Activated CD8-positive, alpha-beta memory T cell treated with anti-CD3 and anti-CD28 coated beads, Interleukin-2, amount 10 ng/mL, durations not matched to agents 7 days and 5 days (primary cell): Measurements from ENCODE around the gene SH3GLB2. TPM values are rescaled to one million over a fixed set of nuclear protein-coding genes. Genes with fewer than 3 reads are reported as not detected.
"Not testable (repeated sequence)": the region's sequence is repeated elsewhere in the genome, so short reads cannot be mapped to it uniquely, and the experiment has no call there.

Source experiments
- ATAC-seq: fragments of 150-1000 bp; cut with Tn5 transposase; one replicate; pipeline ENCODE4 v1.10.0; 2021; ENCODE audit warnings: moderate library complexity
- CTCF ChIA-PET: fragments of 350-600 bp; sonication (Branson Sonifier 250); formaldehyde crosslinking; loops from one replicate; lab custom pipeline; 2021; ENCODE audit warnings: antibody characterized with exemption; lab: Charles Lee
- DNase-seq: peaks from one replicate; pipeline ENCODE4 v3.0.0-alpha.2; 2020
- H3K27ac Mint-ChIP-seq: one replicate; pipeline ENCODE4 v1.8.0; 2021; ENCODE audit warnings: mild to moderate bottlenecking, mixed read lengths
- H3K27me3 Mint-ChIP-seq: one replicate; pipeline ENCODE4 v1.8.0; 2021; ENCODE audit warnings: mixed read lengths
- H3K36me3 Mint-ChIP-seq: one replicate; pipeline ENCODE4 v1.8.0; 2021; ENCODE audit warnings: mild to moderate bottlenecking, mixed read lengths
- H3K4me1 Mint-ChIP-seq: one replicate; pipeline ENCODE4 v1.8.0; 2021; ENCODE audit warnings: mixed read lengths
- H3K4me3 Mint-ChIP-seq: one replicate; pipeline ENCODE4 v1.8.0; 2021; ENCODE audit warnings: mild to moderate bottlenecking, moderate library complexity, mixed read lengths
- H3K9me3 Mint-ChIP-seq: one replicate; pipeline ENCODE4 v1.8.0; 2022; ENCODE audit warnings: low read depth, mixed read lengths
- total RNA-seq, 2 experiments: library from RNA; stranded (reverse); gene quantifications; one replicate each; pipeline ENCODE4 v1.2.3, GENCODE V29; 2021

Gene SH3GLB2
- total RNA-seq, 2 experiments from 2014 or later: 76.8 to 93.4 TPM

DNA sequence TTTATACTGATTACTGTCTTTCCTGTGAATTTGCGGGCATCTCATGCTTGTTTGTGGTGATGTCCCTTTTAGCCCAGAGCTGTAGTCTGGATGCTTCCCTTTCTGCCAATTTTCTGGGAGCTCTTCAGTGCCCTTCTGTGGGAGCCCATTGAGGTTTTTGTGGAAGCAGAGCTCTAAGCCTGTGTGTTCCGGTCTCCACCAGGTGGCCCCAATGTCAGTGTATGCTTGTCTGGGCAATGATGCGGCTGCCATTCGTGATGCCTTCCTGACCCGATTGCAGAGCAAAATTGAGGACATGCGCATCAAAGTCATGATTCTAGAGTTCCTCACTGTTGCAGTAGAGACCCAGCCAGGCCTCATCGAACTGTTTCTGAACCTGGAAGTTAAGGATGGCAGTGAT lies 35.1 kb downstream of the SH3GLB2 start:
- DNase-seq (no peak), ATAC-seq (no peak)
- Mint-ChIP-seq H3K4me1 (peaks cover 1% of the 10 kb centered on the region), H3K9me3 (no peaks in the 10 kb centered on the region), H3K27ac (no peak overlapping the region), H3K4me3 (no peak overlapping the region), H3K36me3 (peaks cover 51% of the 10 kb centered on the region), H3K27me3 (no peaks in the 10 kb centered on the region)
- CTCF ChIA-PET: interaction anchor here (0.5 to 0.9 kb wide), 2 partner anchors 15 to 124 kb away, joined by 3 read pairs; no protein-coding TSS in a partner anchor

DNA sequence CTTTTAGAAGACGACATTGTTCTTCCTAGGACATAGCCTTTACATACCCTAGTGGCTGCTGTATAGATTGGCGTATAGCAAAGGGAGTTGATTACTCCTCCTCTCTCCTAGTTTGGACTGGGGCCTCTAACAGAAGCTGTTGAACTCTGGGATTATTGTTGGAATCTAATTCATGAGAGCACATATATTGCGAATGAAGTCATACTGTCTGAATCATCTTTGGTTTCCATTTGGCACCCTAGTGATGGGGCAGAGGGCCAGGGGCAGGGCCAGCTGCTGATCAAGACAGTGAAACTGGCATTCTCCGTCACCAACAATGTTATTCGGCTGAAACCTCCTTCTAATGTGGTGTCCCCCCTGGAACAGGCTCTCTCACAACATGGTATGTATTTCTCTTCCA lies 40.3 kb downstream of the SH3GLB2 start:
- H3K36me3 Mint-ChIP-seq: peaks cover 42% of the 10 kb centered on the region
- CTCF ChIA-PET: no interaction called here
- H3K4me1 Mint-ChIP-seq: peaks cover 1% of the 10 kb centered on the region
- no peaks in the 10 kb centered on the region for H3K9me3 Mint-ChIP-seq
- ATAC-seq: no peak
- no peak for DNase-seq
- no peak overlapping the region for H3K27ac Mint-ChIP-seq
- no peaks in the 10 kb centered on the region for H3K27me3 Mint-ChIP-seq
- no peak overlapping the region for H3K4me3 Mint-ChIP-seq

DNA sequence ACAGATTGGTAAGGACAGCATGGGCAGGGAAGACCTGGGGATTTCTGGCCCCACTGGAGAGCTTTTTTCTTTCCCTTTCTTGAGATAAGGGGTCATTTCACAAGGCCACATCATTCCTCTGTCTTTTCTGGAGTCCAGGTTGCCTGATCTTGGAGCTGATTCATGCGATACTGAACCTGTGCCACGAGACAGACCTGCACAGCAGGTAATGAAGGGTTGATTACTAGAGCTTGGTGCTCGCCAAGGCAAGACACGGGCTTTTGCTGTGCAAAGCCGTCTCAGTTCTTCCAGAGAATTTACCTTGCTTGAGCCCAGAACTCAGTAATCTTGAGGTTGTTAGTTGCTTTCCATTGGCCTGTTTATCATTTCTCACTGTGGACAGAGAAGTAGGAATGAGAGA lies 41.5 kb downstream of the SH3GLB2 start:
- Mint-ChIP-seq H3K9me3 (no peaks in the 10 kb centered on the region), H3K27ac (no peak overlapping the region), H3K36me3 (peaks cover 51% of the 10 kb centered on the region), H3K27me3 (no peaks in the 10 kb centered on the region), H3K4me1 (no peaks in the 10 kb centered on the region), H3K4me3 (no peak overlapping the region)
- CTCF ChIA-PET: interaction anchor here (0.5 kb wide), 1 partner anchor 138 kb away, joined by 3 read pairs; no protein-coding TSS in a partner anchor
- DNase-seq (no peak), ATAC-seq (no peak)

DNA sequence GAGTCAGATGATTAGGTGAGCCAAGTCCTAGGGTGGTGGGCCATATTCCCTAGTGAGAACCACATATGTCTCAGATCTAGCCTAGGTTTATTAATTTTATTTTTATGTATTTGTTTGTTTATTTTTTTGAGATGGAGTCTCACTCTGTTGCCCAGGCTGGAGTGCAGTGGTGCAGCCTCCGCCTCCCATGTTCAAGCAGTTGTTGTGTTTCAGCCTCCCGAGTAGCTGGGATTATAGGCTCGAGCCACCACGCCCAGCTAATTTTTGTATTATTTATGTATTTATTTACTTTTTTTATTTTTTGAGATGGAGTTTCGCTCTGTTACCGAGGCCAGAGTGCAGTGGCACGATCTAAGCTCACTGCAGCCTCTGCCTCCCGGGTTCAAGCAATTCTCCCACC lies 44.6 kb downstream of the SH3GLB2 start:
- H3K27ac Mint-ChIP-seq: no peak overlapping the region
- CTCF ChIA-PET: no interaction called here
- no peaks in the 10 kb centered on the region for H3K9me3 Mint-ChIP-seq
- H3K36me3 Mint-ChIP-seq: peaks cover 66% of the 10 kb centered on the region
- H3K27me3 Mint-ChIP-seq: no peaks in the 10 kb centered on the region
- ATAC-seq (no peak), DNase-seq (no peak)
- H3K4me3 Mint-ChIP-seq: no peak overlapping the region
- H3K4me1 Mint-ChIP-seq: no peaks in the 10 kb centered on the region

DNA sequence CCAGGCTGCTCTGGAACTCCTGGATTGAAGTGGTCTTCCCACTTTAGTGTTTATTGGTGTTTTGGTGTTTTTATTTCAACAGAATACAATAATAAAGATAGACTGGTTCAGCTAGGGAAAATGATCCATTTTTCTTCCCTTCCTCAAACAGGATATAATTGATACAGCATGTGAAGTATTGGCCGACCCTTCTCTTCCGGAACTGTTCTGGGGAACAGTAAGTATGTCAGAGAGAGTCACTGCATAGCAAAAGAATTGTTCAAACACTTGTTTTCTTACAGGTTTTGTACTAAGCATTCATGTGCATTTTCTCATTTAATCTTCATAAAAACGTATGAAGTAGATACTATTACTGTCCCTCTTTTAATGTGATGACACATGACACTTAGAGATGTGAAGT lies 49.0 kb downstream of the SH3GLB2 start:
- Mint-ChIP-seq H3K4me1 (no peaks in the 10 kb centered on the region), H3K27ac (no peak overlapping the region), H3K9me3 (no peaks in the 10 kb centered on the region), H3K27me3 (no peaks in the 10 kb centered on the region), H3K4me3 (no peak overlapping the region), H3K36me3 (peaks cover 57% of the 10 kb centered on the region)
- CTCF ChIA-PET: no interaction called here
- DNase-seq (no peak), ATAC-seq (no peak)

DNA sequence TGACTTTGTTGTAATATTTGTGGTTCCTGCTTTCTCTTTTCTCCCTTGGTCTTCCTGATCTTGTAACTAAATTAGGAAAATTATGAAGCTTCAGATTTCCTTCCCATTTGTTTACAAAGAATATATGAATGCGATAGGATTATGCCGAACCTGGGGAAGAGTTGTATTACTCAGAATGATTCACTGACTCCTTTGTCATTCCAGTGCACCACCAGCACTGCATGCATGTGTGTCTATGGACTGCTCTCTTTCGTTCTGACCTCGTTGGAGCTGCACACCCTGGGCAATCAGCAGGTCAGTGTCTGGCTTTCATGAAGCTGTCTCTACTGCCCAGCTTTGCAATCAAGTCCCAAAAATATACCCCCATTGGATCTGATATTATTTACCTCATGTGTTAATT lies 55.2 kb downstream of the SH3GLB2 start:
- Mint-ChIP-seq H3K9me3 (no peaks in the 10 kb centered on the region), H3K36me3 (peaks cover 44% of the 10 kb centered on the region)

DNA sequence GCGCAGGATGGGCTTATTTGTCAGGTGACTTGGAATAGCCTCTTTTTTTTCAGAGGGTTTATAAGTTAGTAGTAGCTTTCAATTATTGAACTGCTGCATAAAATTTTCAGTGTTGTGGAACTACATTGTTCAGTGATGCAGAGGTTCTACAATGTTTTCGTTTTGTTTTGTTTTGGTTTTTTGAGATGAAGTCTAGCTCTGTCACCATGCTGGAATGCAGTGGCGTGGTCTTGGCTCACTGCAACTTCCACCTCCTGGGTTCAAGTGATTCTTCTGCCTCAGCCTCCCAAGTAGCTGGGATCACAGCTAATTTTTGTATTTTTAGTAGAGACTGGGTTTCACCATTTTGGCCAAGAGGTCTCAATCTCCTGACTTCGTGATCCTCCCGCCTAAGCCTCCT lies 58.6 kb downstream of the SH3GLB2 start:
- ATAC-seq (no peak), DNase-seq (no peak)
- H3K27ac Mint-ChIP-seq: no peak overlapping the region
- CTCF ChIA-PET: interaction anchor here (0.6 to 0.7 kb wide), 3 partner anchors 10 to 103 kb away, joined by 3 read pairs; no protein-coding TSS in a partner anchor
- H3K4me1 Mint-ChIP-seq: no peaks in the 10 kb centered on the region
- no peaks in the 10 kb centered on the region for H3K27me3 Mint-ChIP-seq
- peaks cover 36% of the 10 kb centered on the region for H3K36me3 Mint-ChIP-seq
- no peaks in the 10 kb centered on the region for H3K9me3 Mint-ChIP-seq
- no peak overlapping the region for H3K4me3 Mint-ChIP-seq

More for the DNA sequence above, 55.2 kb downstream of the SH3GLB2 start:
- CTCF ChIA-PET: no interaction called here
- Mint-ChIP-seq H3K27ac (no peak overlapping the region), H3K4me1 (no peaks in the 10 kb centered on the region), H3K4me3 (no peak overlapping the region), H3K27me3 (no peaks in the 10 kb centered on the region)
- ATAC-seq: no peak
- no peak for DNase-seq

DNA sequence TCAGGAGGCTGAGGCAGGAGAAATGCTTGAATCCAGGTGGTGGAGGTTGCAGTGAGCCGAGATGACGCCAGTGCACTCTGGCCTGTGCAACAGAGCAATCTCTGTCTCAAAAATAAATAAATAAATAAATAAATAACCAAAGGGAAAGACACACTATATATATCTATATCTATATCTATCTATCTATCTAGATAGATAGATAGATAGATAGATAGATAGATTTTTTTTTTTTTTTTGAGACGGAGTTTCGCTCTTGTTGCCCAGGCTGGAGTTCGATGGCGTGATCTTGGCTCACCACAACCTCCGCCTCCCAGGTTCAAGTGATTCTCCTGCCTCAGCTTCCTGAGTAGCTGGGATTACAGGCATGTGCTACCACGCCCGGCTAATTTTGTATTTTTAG lies 66.7 kb downstream of the SH3GLB2 start:
- H3K4me3 Mint-ChIP-seq, H3K9me3 Mint-ChIP-seq, DNase-seq, ATAC-seq, H3K27me3 Mint-ChIP-seq, CTCF ChIA-PET, H3K27ac Mint-ChIP-seq, H3K4me1 Mint-ChIP-seq: not testable (repeated sequence)
- peaks cover 38% of the 10 kb centered on the region for H3K36me3 Mint-ChIP-seq

Other genes starting within 250 kb of the SH3GLB2 start
- gene TBC1D13, start 241.1 kb downstream of the SH3GLB2 start, total RNA-seq: 10 to 100 TPM; 21.5 to 22.2 TPM
- 10 to 100 TPM; 19.0 to 22.3 TPM for gene ENDOG, start 209.8 kb downstream of the SH3GLB2 start, total RNA-seq
- 100 to 1,000 TPM in 1 of 2 experiments, 10 to 100 TPM in 1; 83.3 to 104 TPM for gene SPOUT1, start 198.5 kb downstream of the SH3GLB2 start, total RNA-seq
- 10 to 100 TPM; 12.7 to 20.6 TPM for gene KYAT1, start 146.4 kb downstream of the SH3GLB2 start, total RNA-seq
- gene LRRC8A, start 146.2 kb downstream of the SH3GLB2 start, total RNA-seq: 10 to 100 TPM; 25.6 to 26.7 TPM
- under 1 TPM; 0.47 to 0.63 TPM for gene PHYHD1, start 107.3 kb downstream of the SH3GLB2 start, total RNA-seq
- 10 to 100 TPM in 1 of 2 experiments, 1 to 10 TPM in 1; 7.7 to 11.1 TPM for gene DOLK, start 80.7 kb downstream of the SH3GLB2 start, total RNA-seq
- 100 to 1,000 TPM in 1 of 2 experiments, 10 to 100 TPM in 1; 88.0 to 108 TPM for gene NUP188, start 80.6 kb downstream of the SH3GLB2 start, total RNA-seq
- 10 to 100 TPM; 39.3 to 51.3 TPM for gene MIGA2, start 8.3 kb upstream of the SH3GLB2 start, total RNA-seq
- gene DOLPP1, start 52.8 kb upstream of the SH3GLB2 start, total RNA-seq: 10 to 100 TPM; 18.5 to 23.7 TPM
- 10 to 100 TPM; 14.1 to 17.6 TPM for gene CRAT, start 82.5 kb upstream of the SH3GLB2 start, total RNA-seq
- gene PTPA, start 83.1 kb upstream of the SH3GLB2 start, total RNA-seq: 100 to 1,000 TPM; 115 to 129 TPM
- gene IER5L, start 149.9 kb upstream of the SH3GLB2 start, total RNA-seq: 1 to 10 TPM; 4.9 to 6.1 TPM